GM18511 (cell line): ENCODE measurements around the gene KRT6A.
"Not testable (repeated sequence)": the region's sequence is repeated elsewhere in the genome, so short reads cannot be mapped to it uniquely, and the experiment has no call there.

Experiments used
- ATAC-seq: cut with Tn5 transposase; IDR thresholded peaks from one replicate; pipeline ENCODE4 v1.9.1; 2021; ENCODE audit warnings: mild to moderate bottlenecking, moderate library complexity; ENCODE audit not compliant: unreplicated experiment

Gene KRT6A

GRCh38 chr12:52506858-52507715 lies 14.0 kb upstream of the KRT6A start:
- ATAC-seq = no peak

- ATAC-seq = no peak
Observed at GRCh38 chr12:52502877-52503276, 9.8 kb upstream of the KRT6A start.

GRCh38 chr12:52501490-52501889 lies 8.4 kb upstream of the KRT6A start:
- no peak for ATAC-seq

GRCh38 chr12:52500574-52500973 lies 7.5 kb upstream of the KRT6A start:
- not testable (repeated sequence) for ATAC-seq

GRCh38 chr12:52499806-52500560 lies 6.9 kb upstream of the KRT6A start:
- ATAC-seq = no peak

- ATAC-seq = no peak
Observed at GRCh38 chr12:52498946-52499345, 5.9 kb upstream of the KRT6A start.

GRCh38 chr12:52497975-52498374 lies 4.9 kb upstream of the KRT6A start:
- ATAC-seq = no peak

- ATAC-seq = no peak
Observed at GRCh38 chr12:52496590-52497071, 3.6 kb upstream of the KRT6A start.

- ATAC-seq = no peak
Observed at GRCh38 chr12:52496054-52496453, 3.0 kb upstream of the KRT6A start.

GRCh38 chr12:52495389-52495788 lies 2.3 kb upstream of the KRT6A start:
- ATAC-seq = no peak

GRCh38 chr12:52494518-52494917 lies 1.5 kb upstream of the KRT6A start:
- no peak for ATAC-seq

- ATAC-seq = no peak
Observed at GRCh38 chr12:52494100-52494499, 1.0 kb upstream of the KRT6A start.

GRCh38 chr12:52492405-52492804 lies 652 bp downstream of the KRT6A start:
- ATAC-seq = not testable (repeated sequence)

- ATAC-seq = not testable (repeated sequence)
Observed at GRCh38 chr12:52491495-52491894, 1.6 kb downstream of the KRT6A start.

- no peak for ATAC-seq
Observed at GRCh38 chr12:52488736-52489135, 4.3 kb downstream of the KRT6A start.

GRCh38 chr12:52487744-52488443 lies 5.2 kb downstream of the KRT6A start:
- not testable (repeated sequence) for ATAC-seq

- ATAC-seq = no peak
Observed at GRCh38 chr12:52487211-52487610, 5.8 kb downstream of the KRT6A start.

GRCh38 chr12:52486166-52487105 lies 6.6 kb downstream of the KRT6A start:
- ATAC-seq = no peak

GRCh38 chr12:52480073-52480472 lies 13.0 kb downstream of the KRT6A start:
- ATAC-seq = no peak

- ATAC-seq = no peak
Observed at GRCh38 chr12:52477651-52478050, 15.4 kb downstream of the KRT6A start.
